ENCODE data around the gene ST3GAL3.

Gene ST3GAL3

GRCh38 chr1:43965316-43965715 is 258.0 kb downstream of the ST3GAL3 start:
- no peak for DNase-seq (ENCODE audit: low read depth)

GRCh38 chr1:43968348-43968948 is 261.1 kb downstream of the ST3GAL3 start:
- DNase-seq (ENCODE audit: low read depth) = no peak

GRCh38 chr1:43969416-43969745 is 262.0 kb downstream of the ST3GAL3 start:
- DNase-seq (ENCODE audit: low read depth) = no peak

GRCh38 chr1:43969746-43970466 is 262.6 kb downstream of the ST3GAL3 start, which contains the start of gene DPH2:
Gene DPH2 (plus strand): TSS chr1:43970010. CDS start chr1:43970176, 166 bp downstream.
- peak; percentile 94 for DNase-seq (ENCODE audit: low read depth)

- DNase-seq (ENCODE audit: low read depth) = no peak
Measured at GRCh38 chr1:43970502-43970901, 263.2 kb downstream of the ST3GAL3 start.

GRCh38 chr1:43970911-43971310 is 263.6 kb downstream of the ST3GAL3 start:
- DNase-seq (ENCODE audit: low read depth) = no peak

GRCh38 chr1:43971336-43971980 is 264.1 kb downstream of the ST3GAL3 start:
- no peak for DNase-seq (ENCODE audit: low read depth)

- DNase-seq (ENCODE audit: low read depth) = no peak
Measured at GRCh38 chr1:43973981-43974442, 266.7 kb downstream of the ST3GAL3 start.

GRCh38 chr1:43974443-43975248 is 267.3 kb downstream of the ST3GAL3 start, which contains the start of gene ATP6V0B:
Gene ATP6V0B (plus strand): TSS chr1:43974960. CDS start chr1:43975041, 81 bp downstream.
- DNase-seq (ENCODE audit: low read depth) = peak; percentile 93

- no peak for DNase-seq (ENCODE audit: low read depth)
Measured at GRCh38 chr1:43975249-43975961, 268.1 kb downstream of the ST3GAL3 start.

- no peak for DNase-seq (ENCODE audit: low read depth)
Measured at GRCh38 chr1:43976045-43976444, 268.7 kb downstream of the ST3GAL3 start.

- no peak for DNase-seq (ENCODE audit: low read depth)
Measured at GRCh38 chr1:43976890-43977289, 269.6 kb downstream of the ST3GAL3 start.

GRCh38 chr1:43977376-43978263 is 270.3 kb downstream of the ST3GAL3 start:
- DNase-seq (ENCODE audit: low read depth) = no peak

- no peak for DNase-seq (ENCODE audit: low read depth)
Measured at GRCh38 chr1:43978264-43978550, 270.9 kb downstream of the ST3GAL3 start.

- no peak for DNase-seq (ENCODE audit: low read depth)
Measured at GRCh38 chr1:43978551-43979260, 271.4 kb downstream of the ST3GAL3 start, which contains the start of gene B4GALT2. Gene B4GALT2 (plus strand): TSS chr1:43979210. CDS start chr1:43981161, 1,951 bp downstream.

- DNase-seq (ENCODE audit: low read depth) = no peak
Measured at GRCh38 chr1:43979261-43979527, 271.9 kb downstream of the ST3GAL3 start.

- DNase-seq (ENCODE audit: low read depth) = no peak
Measured at GRCh38 chr1:43979528-43980254, 272.4 kb downstream of the ST3GAL3 start.

- no peak for DNase-seq (ENCODE audit: low read depth)
Measured at GRCh38 chr1:43980255-43981134, 273.2 kb downstream of the ST3GAL3 start.
